Endothelial cell of umbilical vein (primary cell): ENCODE results near the gene ZNF689. TPM values are rescaled to one million over a fixed set of nuclear protein-coding genes. Genes with fewer than 3 reads are reported as not detected.

ENCODE experiments used
- BruUV-seq: library from RNA; stranded (reverse); fragments of 400-500 nt; replicated peaks from 2 replicates; lab custom pipeline; 2021; lab: Mats Ljungman, UMichigan
- CTCF ChIA-PET: fragments of 300-600, 350-600 bp; sonication (Branson Sonifier 250); formaldehyde crosslinking; loops from one replicate; lab custom pipeline; 2021; ENCODE audit warnings: antibody characterized with exemption, inconsistent platforms; lab: Charles Lee
- POLR2A ChIA-PET: fragments of 300-600, 350-600 bp; sonication (Branson Sonifier 250); formaldehyde crosslinking; loops from one replicate; lab custom pipeline; 2021; ENCODE audit warnings: antibody characterized with exemption, inconsistent platforms; lab: Charles Lee
- DNase-seq: peaks from one replicate; pipeline ENCODE4 v3.0.0-alpha.2; 2011; ENCODE audit warnings: low read depth, low spot score
- FAIRE-seq: peaks from 2 replicates; lab custom pipeline; 2011; peaks lifted over from hg19 to GRCh38; lab: Jason Lieb, UNC
- H2AFZ ChIP-seq: 2 replicates; pipeline ENCODE4 v1.6.0; 2012; ENCODE audit warnings: low read depth, low read length, control low read depth, inconsistent platforms
- H3K27ac ChIP-seq: 2 replicates; pipeline ENCODE4 v1.5.1; 2011; ENCODE audit warnings: low read depth, mild to moderate bottlenecking, control low read depth, low read length, moderate library complexity; ENCODE audit not compliant: insufficient read depth
- H3K27me3 ChIP-seq, 2 experiments: 2 replicates each; pipeline versions ENCODE4 v1.6.0 to v1.6.1; 2011; ENCODE audit warnings: low read length in 2 of 2, mixed read lengths in 1 of 2; ENCODE audit not compliant: control insufficient read depth in 2 of 2, insufficient read depth in 2 of 2
- H3K36me3 ChIP-seq, 2 experiments: 2 replicates in 1 of 2; 3 replicates in 1 of 2; pipeline ENCODE4 v1.5.1; 2011; ENCODE audit warnings: low read length in 2 of 2, mild to moderate bottlenecking in 1 of 2, moderate library complexity in 1 of 2; ENCODE audit not compliant: control insufficient read depth in 2 of 2, insufficient read depth in 2 of 2; ENCODE audit errors: extremely low read depth in 1 of 2
- H3K4me1 ChIP-seq: 3 replicates; pipeline ENCODE4 v1.5.1; 2011; ENCODE audit warnings: mild to moderate bottlenecking, low read length; ENCODE audit not compliant: control insufficient read depth, insufficient read depth; ENCODE audit errors: extremely low read depth
- H3K4me2 ChIP-seq: 2 replicates; pipeline ENCODE4 v1.6.1; 2011; ENCODE audit warnings: low read length, control low read depth, mixed read lengths; ENCODE audit not compliant: insufficient read depth
- H3K4me3 ChIP-seq, 3 experiments: fragments of 200-600 bp in 1 of 3; sonication (generic), shearing (Covaris generic) in 1 of 3; replicated peaks in 1 of 3; 2 replicates each; pipeline ENCODE4 v1.5.1; 2011 to 2016; ENCODE audit warnings: control low read depth in 3 of 3, low read length in 3 of 3, mild to moderate bottlenecking in 2 of 3, inconsistent platforms in 1 of 3, low read depth in 1 of 3, moderate library complexity in 1 of 3; ENCODE audit not compliant: insufficient read depth in 1 of 3
- H3K79me2 ChIP-seq: 2 replicates; pipeline ENCODE4 v1.6.0; 2012; ENCODE audit warnings: low read length, inconsistent platforms; ENCODE audit not compliant: control insufficient read depth, insufficient read depth
- H3K9ac ChIP-seq: replicated peaks from 2 replicates; pipeline ENCODE3; 2011; ENCODE audit warnings: low read length, control low read depth; ENCODE audit not compliant: insufficient read depth; ENCODE audit errors: extremely low read depth
- H3K9me1 ChIP-seq: replicated peaks from 3 replicates; pipeline ENCODE4 v1.6.0; 2011; ENCODE audit warnings: mild to moderate bottlenecking, low read length; ENCODE audit not compliant: control insufficient read depth, insufficient read depth; ENCODE audit errors: extremely low read depth
- H3K9me3 ChIP-seq: replicated peaks from 2 replicates; pipeline ENCODE4 v1.5.1; 2012; ENCODE audit warnings: low read length, inconsistent platforms; ENCODE audit not compliant: control insufficient read depth, insufficient read depth
- H4K20me1 ChIP-seq: replicated peaks from 2 replicates; pipeline ENCODE3; 2011; ENCODE audit warnings: mild to moderate bottlenecking, low read length; ENCODE audit not compliant: control insufficient read depth, insufficient read depth; ENCODE audit errors: extremely low read depth
- EZH2 ChIP-seq: IDR thresholded peaks from 2 replicates; pipeline ENCODE4 v1.6.1; 2012; ENCODE audit warnings: borderline replicate concordance, low read depth, mild to moderate bottlenecking, moderate library complexity, low read length, inconsistent platforms; ENCODE audit not compliant: severe bottlenecking
- FOS ChIP-seq: IDR thresholded peaks from 2 replicates; pipeline ENCODE4 v1.6.1; 2011; ENCODE audit warnings: mild to moderate bottlenecking, low read length, moderate library complexity, borderline replicate concordance; ENCODE audit not compliant: insufficient read depth
- GATA2 ChIP-seq: IDR thresholded peaks from 2 replicates; pipeline ENCODE4 v1.7.0; 2011; ENCODE audit warnings: low read depth, mild to moderate bottlenecking, moderate library complexity, mixed read lengths, low read length; ENCODE audit not compliant: insufficient read length, insufficient read depth
- JUN ChIP-seq: IDR thresholded peaks from 2 replicates; pipeline ENCODE4 v1.6.1; 2011; ENCODE audit warnings: borderline replicate concordance, low read depth; ENCODE audit not compliant: insufficient read length, insufficient read depth
- MYC ChIP-seq: IDR thresholded peaks from one replicate; pipeline ENCODE4 v1.6.1; 2011; ENCODE audit warnings: mild to moderate bottlenecking, low read depth, low read length
- POLR2A ChIP-seq: IDR thresholded peaks from 2 replicates; pipeline ENCODE4 v1.6.1; 2012; ENCODE audit warnings: low read depth, mild to moderate bottlenecking, control low read depth, low read length
- POLR2AphosphoS5 ChIP-seq: IDR thresholded peaks from 2 replicates; pipeline ENCODE4 v1.6.1; 2012; ENCODE audit warnings: low read depth, mild to moderate bottlenecking, control low read depth, low read length, moderate library complexity; ENCODE audit not compliant: insufficient read depth
- dilution Hi-C: fragments of 300-500 bp; cut with MboI; formaldehyde crosslinking; loops from one replicate; pipeline ENCODE4 v1.15.0; 2019; ENCODE audit warnings: low sequenced_read_pairs; ENCODE audit not compliant: extremely low pct_ligation_motif_present
- intact Hi-C: fragments of 100-400 bp; cut with micrococcal nuclease; formaldehyde crosslinking; loops from one replicate; pipeline ENCODE4 v1.10.0; 2022
- polyA plus RNA-seq, 4 experiments: library from polyadenylated mRNA; depleted of rRNA in 3 of 4; stranded (reverse) in 3 of 4; unstranded in 1 of 4; fragments of >200 nt; gene quantifications; 2 replicates each; pipeline versions ENCODE4 v1.2.1 to v1.2.3, GENCODE V29; 2011 to 2012; ENCODE audit warnings: missing spikeins in 1 of 4
- total RNA-seq: library from RNA; stranded (reverse); gene quantifications from 2 replicates; pipeline ENCODE4 v1.2.3, GENCODE V29; 2021
- TF ChIP-seq, protein P1 (sequence below), 2 donors: IDR thresholded peaks; 1 replicate in 1 of 2; 2 replicates in 1 of 2; pipeline ENCODE4 v1.5.1; 2011; ENCODE audit warnings: low read length in 2 of 2, mild to moderate bottlenecking in 2 of 2, moderate library complexity in 2 of 2, control low read depth in 1 of 2, inconsistent platforms in 1 of 2, low read depth in 1 of 2; ENCODE audit not compliant: insufficient read depth in 1 of 2; ENCODE audit errors: extremely low read depth in 1 of 2
- TF ChIP-seq, protein P2 (sequence below): IDR thresholded peaks from 2 replicates; pipeline ENCODE4 v1.6.1; 2011; ENCODE audit not compliant: insufficient read depth, insufficient read length

ZNF689 gene
- total and polyA plus RNA-seq, 2 donors (not counting 3 experiments of a cell fraction or from before 2014, with no cell fraction given) = 7.5 to 8.4 TPM

GRCh38 chr16:30605158-30605557 is 5.0 kb downstream of the ZNF689 start:
- no peaks in the 10 kb centered on the region for H3K27me3 ChIP-seq
- no peak overlapping the region for H3K9ac ChIP-seq
- H3K79me2 ChIP-seq = peaks cover 2% of the 10 kb centered on the region
- intact Hi-C loops (no loop called here), dilution Hi-C loops (no loop called here)
- no peak overlapping the region for H3K4me2 ChIP-seq
- FAIRE-seq (no peak), DNase-seq (no peak)
- H3K36me3 ChIP-seq = peaks cover 0 to 22% of the 10 kb centered on the region in 2 experiments
- peaks cover 4% of the 10 kb centered on the region for H3K4me1 ChIP-seq
- no peak overlapping the region for H2AFZ ChIP-seq
- POLR2A ChIA-PET = no interaction called here
- H3K27ac ChIP-seq = no peak overlapping the region
- H4K20me1 ChIP-seq = no peaks in the 10 kb centered on the region
- H3K4me3 ChIP-seq = no peak overlapping the region
- TF ChIP-seq FOS (no peak), MYC (no peak), POLR2AphosphoS5 (no peak), EZH2 (no peak), JUN (no peak), POLR2A (no peak), GATA2 (no peak)
- TF ChIP-seq, protein P1, sequence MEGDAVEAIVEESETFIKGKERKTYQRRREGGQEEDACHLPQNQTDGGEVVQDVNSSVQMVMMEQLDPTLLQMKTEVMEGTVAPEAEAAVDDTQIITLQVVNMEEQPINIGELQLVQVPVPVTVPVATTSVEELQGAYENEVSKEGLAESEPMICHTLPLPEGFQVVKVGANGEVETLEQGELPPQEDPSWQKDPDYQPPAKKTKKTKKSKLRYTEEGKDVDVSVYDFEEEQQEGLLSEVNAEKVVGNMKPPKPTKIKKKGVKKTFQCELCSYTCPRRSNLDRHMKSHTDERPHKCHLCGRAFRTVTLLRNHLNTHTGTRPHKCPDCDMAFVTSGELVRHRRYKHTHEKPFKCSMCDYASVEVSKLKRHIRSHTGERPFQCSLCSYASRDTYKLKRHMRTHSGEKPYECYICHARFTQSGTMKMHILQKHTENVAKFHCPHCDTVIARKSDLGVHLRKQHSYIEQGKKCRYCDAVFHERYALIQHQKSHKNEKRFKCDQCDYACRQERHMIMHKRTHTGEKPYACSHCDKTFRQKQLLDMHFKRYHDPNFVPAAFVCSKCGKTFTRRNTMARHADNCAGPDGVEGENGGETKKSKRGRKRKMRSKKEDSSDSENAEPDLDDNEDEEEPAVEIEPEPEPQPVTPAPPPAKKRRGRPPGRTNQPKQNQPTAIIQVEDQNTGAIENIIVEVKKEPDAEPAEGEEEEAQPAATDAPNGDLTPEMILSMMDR (IDR thresholded peaks at IDR 0.05; ENCODE audit: extremely low read depth in 1 of 2, insufficient read depth in 1 of 2, low read depth in 1 of 2, low read length in 2 of 2) = no peak
- TF ChIP-seq, protein P2, sequence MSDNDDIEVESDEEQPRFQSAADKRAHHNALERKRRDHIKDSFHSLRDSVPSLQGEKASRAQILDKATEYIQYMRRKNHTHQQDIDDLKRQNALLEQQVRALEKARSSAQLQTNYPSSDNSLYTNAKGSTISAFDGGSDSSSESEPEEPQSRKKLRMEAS = no peak
- no peaks in the 10 kb centered on the region for H3K9me3 ChIP-seq
- no TSS peak for BruUV-seq
- H3K9me1 ChIP-seq = no peaks in the 10 kb centered on the region
- CTCF ChIA-PET = no interaction called here
